Loucy (cell line): ENCODE data around the gene SORCS2.

ENCODE experiments used
- H2AFZ ChIP-seq: fragments of 200-600 bp; sonication (generic); 2 replicates; pipeline ENCODE4 v1.6.0; 2016; ENCODE audit warnings: antibody characterized with exemption, mild to moderate bottlenecking, low read length, moderate library complexity
- H3F3A ChIP-seq: fragments of 200-600 bp; 2 replicates; pipeline ENCODE4 v1.6.0; 2016; ENCODE audit warnings: antibody characterized with exemption, low read depth, mild to moderate bottlenecking
- H3K27me3 ChIP-seq: fragments of 200-600 bp; sonication (generic); 2 replicates; pipeline ENCODE4 v1.6.1; 2014; ENCODE audit warnings: low read length, mild to moderate bottlenecking; ENCODE audit not compliant: insufficient read depth, poor library complexity, severe bottlenecking
- H3K36me3 ChIP-seq: fragments of 200-600 bp; sonication (generic); 2 replicates; pipeline ENCODE4 v1.6.1; 2016; ENCODE audit warnings: low read length; ENCODE audit not compliant: insufficient read depth
- H3K4me1 ChIP-seq: fragments of 200-600 bp; sonication (generic); 2 replicates; pipeline ENCODE4 v1.5.1; 2014; ENCODE audit warnings: low read length, mild to moderate bottlenecking; ENCODE audit not compliant: insufficient read depth, poor library complexity, severe bottlenecking
- H3K4me2 ChIP-seq: fragments of 200-600 bp; sonication (generic); 2 replicates; pipeline ENCODE4 v1.6.0; 2014; ENCODE audit warnings: antibody characterized with exemption, low read length, low read depth, mild to moderate bottlenecking; ENCODE audit not compliant: poor library complexity, severe bottlenecking
- H3K4me3 ChIP-seq: fragments of 200-600 bp; sonication (generic); 2 replicates; pipeline ENCODE4 v1.5.1; 2014; ENCODE audit warnings: low read length, mild to moderate bottlenecking, mixed read lengths; ENCODE audit not compliant: poor library complexity, severe bottlenecking
- H3K79me2 ChIP-seq: fragments of 200-600 bp; sonication (generic); 2 replicates; pipeline ENCODE4 v1.6.1; 2014; ENCODE audit warnings: low read length; ENCODE audit not compliant: insufficient read depth
- H3K9ac ChIP-seq: fragments of 200-600 bp; sonication (generic); 2 replicates; pipeline ENCODE4 v1.6.0; 2014; ENCODE audit warnings: mild to moderate bottlenecking, low read depth, low read length, moderate library complexity; ENCODE audit not compliant: poor library complexity, severe bottlenecking
- H3K9me2 ChIP-seq: fragments of 200-600 bp; sonication (generic); replicated peaks from 2 replicates; pipeline ENCODE4 v1.6.1; 2016; ENCODE audit warnings: low read depth, low read length, mixed read lengths
- H3K9me3 ChIP-seq: fragments of 200-600 bp; sonication (generic); 2 replicates; pipeline ENCODE4 v1.6.1; 2014; ENCODE audit warnings: mild to moderate bottlenecking, antibody characterized with exemption, low read length, low read depth; ENCODE audit not compliant: insufficient read depth
- H4K20me1 ChIP-seq: fragments of 200-600 bp; sonication (generic); 2 replicates; pipeline ENCODE4 v1.6.0; 2014; ENCODE audit warnings: antibody characterized with exemption, low read length, mild to moderate bottlenecking; ENCODE audit not compliant: insufficient read depth, poor library complexity, severe bottlenecking
- EZH2phosphoT487 ChIP-seq: fragments of 200-600 bp; IDR thresholded peaks from 2 replicates; pipeline ENCODE4 v1.6.1; 2018; ENCODE audit warnings: antibody characterized with exemption, mild to moderate bottlenecking, moderate library complexity, borderline replicate concordance
- TF ChIP-seq, protein P1 (sequence below): fragments of 200-600 bp; sonication (generic); conservative IDR thresholded peaks from 2 replicates; pipeline ENCODE4 v1.5.1; 2014; ENCODE audit warnings: mild to moderate bottlenecking, antibody characterized with exemption, low read length

Gene SORCS2

DNA sequence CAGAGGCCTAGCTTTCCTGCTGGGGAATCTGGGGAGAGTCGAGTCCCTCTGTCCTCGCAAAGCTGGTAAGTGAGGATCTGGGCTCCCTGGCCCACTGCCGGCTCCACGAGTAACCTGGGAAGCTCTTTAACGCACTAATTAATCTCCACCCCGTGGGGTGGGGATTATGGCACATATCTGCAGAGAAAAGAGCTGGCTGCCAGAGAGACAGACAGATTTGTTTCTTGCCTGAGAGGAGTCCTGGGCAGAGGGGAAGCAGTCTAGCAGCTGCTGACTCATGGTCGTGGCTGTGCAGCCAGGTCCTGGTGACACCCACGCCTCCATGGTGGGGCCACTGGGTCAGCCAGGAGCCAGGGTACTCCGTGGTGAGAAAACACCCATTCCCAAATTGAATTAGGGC lies 14.0 kb downstream of the SORCS2 start:
- H3K9ac ChIP-seq, result no peak overlapping the region
- no peaks in the 10 kb centered on the region for H3K36me3 ChIP-seq
- no peak overlapping the region for H2AFZ ChIP-seq
- H3K4me3 ChIP-seq, result no peak overlapping the region
- H4K20me1 ChIP-seq, result no peaks in the 10 kb centered on the region
- peaks cover 12% of the 10 kb centered on the region; the same call in 1 of the 2 replicates for H3K9me3 ChIP-seq
- no peaks in the 10 kb centered on the region for H3K79me2 ChIP-seq
- H3K9me2 ChIP-seq, result no peaks in the 10 kb centered on the region
- TF ChIP-seq EZH2phosphoT487, result no peak
- TF ChIP-seq, protein P1, sequence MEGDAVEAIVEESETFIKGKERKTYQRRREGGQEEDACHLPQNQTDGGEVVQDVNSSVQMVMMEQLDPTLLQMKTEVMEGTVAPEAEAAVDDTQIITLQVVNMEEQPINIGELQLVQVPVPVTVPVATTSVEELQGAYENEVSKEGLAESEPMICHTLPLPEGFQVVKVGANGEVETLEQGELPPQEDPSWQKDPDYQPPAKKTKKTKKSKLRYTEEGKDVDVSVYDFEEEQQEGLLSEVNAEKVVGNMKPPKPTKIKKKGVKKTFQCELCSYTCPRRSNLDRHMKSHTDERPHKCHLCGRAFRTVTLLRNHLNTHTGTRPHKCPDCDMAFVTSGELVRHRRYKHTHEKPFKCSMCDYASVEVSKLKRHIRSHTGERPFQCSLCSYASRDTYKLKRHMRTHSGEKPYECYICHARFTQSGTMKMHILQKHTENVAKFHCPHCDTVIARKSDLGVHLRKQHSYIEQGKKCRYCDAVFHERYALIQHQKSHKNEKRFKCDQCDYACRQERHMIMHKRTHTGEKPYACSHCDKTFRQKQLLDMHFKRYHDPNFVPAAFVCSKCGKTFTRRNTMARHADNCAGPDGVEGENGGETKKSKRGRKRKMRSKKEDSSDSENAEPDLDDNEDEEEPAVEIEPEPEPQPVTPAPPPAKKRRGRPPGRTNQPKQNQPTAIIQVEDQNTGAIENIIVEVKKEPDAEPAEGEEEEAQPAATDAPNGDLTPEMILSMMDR, result no peak
- no peaks in the 10 kb centered on the region for H3K27me3 ChIP-seq
- no peak overlapping the region for H3K4me2 ChIP-seq
- H3F3A ChIP-seq, result no peaks in the 10 kb centered on the region
- H3K4me1 ChIP-seq, result no peaks in the 10 kb centered on the region

DNA sequence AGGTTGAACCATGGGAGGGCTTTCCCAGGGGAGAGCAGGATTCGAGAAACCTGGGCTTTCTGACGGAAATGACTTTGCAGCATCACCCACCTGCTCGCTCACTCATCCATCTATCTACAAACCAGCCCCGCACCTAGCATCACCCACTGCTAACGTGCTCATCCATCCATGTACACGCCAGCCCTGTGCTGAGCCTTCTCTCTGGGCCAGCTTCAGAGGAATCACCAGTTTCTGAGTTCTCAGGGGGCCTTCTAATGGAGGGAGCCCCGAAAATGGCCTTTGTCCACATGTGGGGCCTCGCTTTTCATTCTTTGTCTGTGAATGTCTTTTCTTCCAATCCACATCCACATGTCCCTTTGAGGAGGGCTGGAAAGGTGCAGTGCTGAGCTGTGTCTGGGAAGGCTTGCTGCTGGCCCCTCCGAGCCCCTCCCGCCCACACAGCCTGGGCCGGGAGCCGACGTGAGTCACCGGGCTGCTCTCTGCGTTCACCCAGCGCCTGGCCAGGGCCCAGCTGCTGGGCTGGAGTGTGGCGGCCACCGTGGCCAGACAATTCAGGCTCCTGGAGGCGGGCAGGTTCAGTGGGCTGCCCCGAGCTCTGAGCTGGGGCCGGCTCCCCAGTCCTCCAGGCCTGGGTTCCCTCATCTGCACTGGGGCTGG lies 14.7 kb downstream of the SORCS2 start:
- H3K27me3 ChIP-seq, result no peaks in the 10 kb centered on the region
- peaks cover 12% of the 10 kb centered on the region; the same call in 1 of the 2 replicates for H3K9me3 ChIP-seq
- no peaks in the 10 kb centered on the region for H3F3A ChIP-seq
- no peaks in the 10 kb centered on the region for H3K9me2 ChIP-seq
- H3K79me2 ChIP-seq, result no peaks in the 10 kb centered on the region
- no peak overlapping the region for H2AFZ ChIP-seq
- H3K36me3 ChIP-seq, result no peaks in the 10 kb centered on the region
- TF ChIP-seq, protein P1, result no peak
- no peak for TF ChIP-seq EZH2phosphoT487
- H3K4me2 ChIP-seq, result no peak overlapping the region
- H3K4me1 ChIP-seq, result no peaks in the 10 kb centered on the region
- no peak overlapping the region for H3K9ac ChIP-seq
- H3K4me3 ChIP-seq, result no peak overlapping the region
- no peaks in the 10 kb centered on the region for H4K20me1 ChIP-seq

DNA sequence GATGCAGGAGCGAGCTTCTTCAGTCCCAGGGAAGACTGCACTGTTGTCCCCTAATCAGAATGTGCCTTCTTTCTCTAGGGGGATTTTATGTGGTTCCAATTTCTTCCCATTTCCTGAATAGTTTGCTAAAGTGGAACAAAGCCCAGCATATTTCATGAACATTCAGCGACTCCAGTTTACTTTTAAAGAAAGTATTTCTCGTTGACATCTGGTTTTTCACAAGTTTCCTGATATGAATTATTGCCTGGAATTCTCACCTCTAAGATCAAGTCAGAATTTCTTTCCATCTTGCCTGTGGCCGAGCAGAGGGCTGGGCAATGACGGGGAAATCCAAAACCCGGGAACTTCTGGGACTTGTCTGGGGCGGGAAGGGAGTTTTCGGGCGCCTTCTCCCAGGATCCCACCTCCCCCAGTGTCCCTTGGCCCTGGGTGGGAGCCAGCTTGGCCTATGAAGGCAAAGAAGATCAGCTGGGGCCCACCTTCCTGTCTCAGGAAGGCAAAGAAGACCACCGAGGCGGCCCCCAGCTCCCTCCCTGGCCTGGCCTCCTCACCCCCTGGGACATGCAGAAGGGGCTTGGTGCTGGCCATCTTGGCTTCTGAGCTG lies 15.4 kb downstream of the SORCS2 start:
- TF ChIP-seq EZH2phosphoT487, result no peak
- TF ChIP-seq, protein P1, result no peak
- no peaks in the 10 kb centered on the region for H3K79me2 ChIP-seq
- H3F3A ChIP-seq, result no peaks in the 10 kb centered on the region
- no peaks in the 10 kb centered on the region for H3K9me2 ChIP-seq
- no peak overlapping the region for H3K4me2 ChIP-seq
- H3K4me3 ChIP-seq, result no peak overlapping the region
- H4K20me1 ChIP-seq, result no peaks in the 10 kb centered on the region
- peaks cover 16% of the 10 kb centered on the region; the same call in 1 of the 2 replicates for H3K9me3 ChIP-seq
- H2AFZ ChIP-seq, result no peak overlapping the region
- H3K36me3 ChIP-seq, result no peaks in the 10 kb centered on the region
- no peaks in the 10 kb centered on the region for H3K27me3 ChIP-seq
- no peak overlapping the region for H3K9ac ChIP-seq
- H3K4me1 ChIP-seq, result no peaks in the 10 kb centered on the region
